Measurements from ENCODE around the gene LDLRAD2.
"Not testable (repeated sequence)": the region's sequence is repeated elsewhere in the genome, so short reads cannot be mapped to it uniquely, and the experiment has no call there.

LDLRAD2 gene

GRCh38 chr1:21811875-21812305 is at the start of gene LDLRAD2:
Gene LDLRAD2 (plus strand): TSS chr1:21812265. CDS start chr1:21812452, 187 bp downstream.
- H3K36me3 ChIP-seq (ENCODE audit: control insufficient read depth, insufficient read depth, low read length), result no peaks in the 10 kb centered on the region
- H3K27ac ChIP-seq (ENCODE audit: low read depth, low read length), result no peak within 1 kb of the TSS
- H3K4me3 ChIP-seq (ENCODE audit: low read length), result no peak within 1 kb of the TSS
- no peak within 1 kb of the TSS for H3K9ac ChIP-seq (ENCODE audit: low read length)
- no peaks in the 10 kb centered on the region for H3K4me1 ChIP-seq (ENCODE audit: control insufficient read depth, insufficient read depth, low read length)
- no peaks in the 10 kb centered on the region for H3K27me3 ChIP-seq (ENCODE audit: control insufficient read depth, insufficient read depth, low read length)

- no peak overlapping the region for H3K9ac ChIP-seq (ENCODE audit: low read length)
- no peaks in the 10 kb centered on the region for H3K27me3 ChIP-seq (ENCODE audit: control insufficient read depth, insufficient read depth, low read length)
- no peaks in the 10 kb centered on the region for H3K36me3 ChIP-seq (ENCODE audit: control insufficient read depth, insufficient read depth, low read length)
- H3K4me1 ChIP-seq (ENCODE audit: control insufficient read depth, insufficient read depth, low read length), result peaks cover 7% of the 10 kb centered on the region
- no peak overlapping the region for H3K27ac ChIP-seq (ENCODE audit: low read depth, low read length)
- H3K4me3 ChIP-seq (ENCODE audit: low read length), result no peak overlapping the region
These were observed 48.8 kb upstream of the LDLRAD2 start for GRCh38 chr1:21763236-21763635.

- H3K4me3 ChIP-seq (ENCODE audit: low read length), result no peak overlapping the region
- H3K36me3 ChIP-seq (ENCODE audit: control insufficient read depth, insufficient read depth, low read length), result no peaks in the 10 kb centered on the region
- H3K27ac ChIP-seq (ENCODE audit: low read depth, low read length), result no peak overlapping the region
- H3K9ac ChIP-seq (ENCODE audit: low read length), result no peak overlapping the region
- H3K4me1 ChIP-seq (ENCODE audit: control insufficient read depth, insufficient read depth, low read length), result peaks cover 7% of the 10 kb centered on the region
- H3K27me3 ChIP-seq (ENCODE audit: control insufficient read depth, insufficient read depth, low read length), result no peaks in the 10 kb centered on the region
These were observed 48.2 kb upstream of the LDLRAD2 start for GRCh38 chr1:21763694-21764419.

- Histone ChIP-seq H3K27me3 (ENCODE audit: control insufficient read depth, insufficient read depth, low read length) (no peaks in the 10 kb centered on the region), H3K4me3 (ENCODE audit: low read length) (no peak overlapping the region), H3K9ac (ENCODE audit: low read length) (no peak overlapping the region), H3K36me3 (ENCODE audit: control insufficient read depth, insufficient read depth, low read length) (no peaks in the 10 kb centered on the region), H3K4me1 (ENCODE audit: control insufficient read depth, insufficient read depth, low read length) (peaks cover 7% of the 10 kb centered on the region), H3K27ac (ENCODE audit: low read depth, low read length) (no peak overlapping the region)
These were observed 47.2 kb upstream of the LDLRAD2 start for GRCh38 chr1:21764615-21765423.

GRCh38 chr1:21766210-21766609 is 45.9 kb upstream of the LDLRAD2 start:
- Histone ChIP-seq H3K36me3 (ENCODE audit: control insufficient read depth, insufficient read depth, low read length) (no peaks in the 10 kb centered on the region), H3K4me3 (ENCODE audit: low read length) (no peak overlapping the region), H3K27ac (ENCODE audit: low read depth, low read length) (no peak overlapping the region), H3K9ac (ENCODE audit: low read length) (no peak overlapping the region), H3K4me1 (ENCODE audit: control insufficient read depth, insufficient read depth, low read length) (peaks cover 7% of the 10 kb centered on the region), H3K27me3 (ENCODE audit: control insufficient read depth, insufficient read depth, low read length) (no peaks in the 10 kb centered on the region)

- H3K27me3 ChIP-seq (ENCODE audit: control insufficient read depth, insufficient read depth, low read length); H3K27ac ChIP-seq (ENCODE audit: low read depth, low read length); H3K4me3 ChIP-seq (ENCODE audit: low read length); H3K4me1 ChIP-seq (ENCODE audit: control insufficient read depth, insufficient read depth, low read length); H3K9ac ChIP-seq (ENCODE audit: low read length); H3K36me3 ChIP-seq (ENCODE audit: control insufficient read depth, insufficient read depth, low read length): not testable (repeated sequence)
These were observed 45.0 kb upstream of the LDLRAD2 start for GRCh38 chr1:21767106-21767505.

GRCh38 chr1:21770201-21770600 is 41.9 kb upstream of the LDLRAD2 start:
- Histone ChIP-seq H3K9ac (ENCODE audit: low read length) (no peak overlapping the region), H3K27ac (ENCODE audit: low read depth, low read length) (no peak overlapping the region), H3K4me3 (ENCODE audit: low read length) (no peak overlapping the region), H3K36me3 (ENCODE audit: control insufficient read depth, insufficient read depth, low read length) (no peaks in the 10 kb centered on the region), H3K27me3 (ENCODE audit: control insufficient read depth, insufficient read depth, low read length) (no peaks in the 10 kb centered on the region), H3K4me1 (ENCODE audit: control insufficient read depth, insufficient read depth, low read length) (peaks cover under 1% of the 10 kb centered on the region)

GRCh38 chr1:21770602-21771001 is 41.5 kb upstream of the LDLRAD2 start:
- H3K9ac ChIP-seq (ENCODE audit: low read length); H3K27me3 ChIP-seq (ENCODE audit: control insufficient read depth, insufficient read depth, low read length); H3K36me3 ChIP-seq (ENCODE audit: control insufficient read depth, insufficient read depth, low read length); H3K4me1 ChIP-seq (ENCODE audit: control insufficient read depth, insufficient read depth, low read length); H3K27ac ChIP-seq (ENCODE audit: low read depth, low read length); H3K4me3 ChIP-seq (ENCODE audit: low read length): not testable (repeated sequence)

- not testable (repeated sequence) for H3K27me3 ChIP-seq (ENCODE audit: control insufficient read depth, insufficient read depth, low read length); H3K4me3 ChIP-seq (ENCODE audit: low read length); H3K9ac ChIP-seq (ENCODE audit: low read length); H3K36me3 ChIP-seq (ENCODE audit: control insufficient read depth, insufficient read depth, low read length); H3K4me1 ChIP-seq (ENCODE audit: control insufficient read depth, insufficient read depth, low read length); H3K27ac ChIP-seq (ENCODE audit: low read depth, low read length)
These were observed 40.4 kb upstream of the LDLRAD2 start for GRCh38 chr1:21771672-21772071.

- Histone ChIP-seq H3K36me3 (ENCODE audit: control insufficient read depth, insufficient read depth, low read length) (no peaks in the 10 kb centered on the region), H3K27me3 (ENCODE audit: control insufficient read depth, insufficient read depth, low read length) (no peaks in the 10 kb centered on the region), H3K9ac (ENCODE audit: low read length) (no peak overlapping the region), H3K4me3 (ENCODE audit: low read length) (no peak overlapping the region), H3K27ac (ENCODE audit: low read depth, low read length) (no peak overlapping the region), H3K4me1 (ENCODE audit: control insufficient read depth, insufficient read depth, low read length) (no peaks in the 10 kb centered on the region)
These were observed 38.5 kb upstream of the LDLRAD2 start for GRCh38 chr1:21773585-21773984.

- Histone ChIP-seq H3K4me3 (ENCODE audit: low read length) (no peak overlapping the region), H3K27ac (ENCODE audit: low read depth, low read length) (no peak overlapping the region), H3K27me3 (ENCODE audit: control insufficient read depth, insufficient read depth, low read length) (no peaks in the 10 kb centered on the region), H3K9ac (ENCODE audit: low read length) (no peak overlapping the region), H3K36me3 (ENCODE audit: control insufficient read depth, insufficient read depth, low read length) (no peaks in the 10 kb centered on the region), H3K4me1 (ENCODE audit: control insufficient read depth, insufficient read depth, low read length) (no peaks in the 10 kb centered on the region)
These were observed 37.1 kb upstream of the LDLRAD2 start for GRCh38 chr1:21774835-21775549.

GRCh38 chr1:21775550-21775914 is 36.5 kb upstream of the LDLRAD2 start:
- no peaks in the 10 kb centered on the region for H3K27me3 ChIP-seq (ENCODE audit: control insufficient read depth, insufficient read depth, low read length)
- H3K9ac ChIP-seq (ENCODE audit: low read length), result no peak overlapping the region
- no peak overlapping the region for H3K27ac ChIP-seq (ENCODE audit: low read depth, low read length)
- no peaks in the 10 kb centered on the region for H3K4me1 ChIP-seq (ENCODE audit: control insufficient read depth, insufficient read depth, low read length)
- H3K4me3 ChIP-seq (ENCODE audit: low read length), result no peak overlapping the region
- H3K36me3 ChIP-seq (ENCODE audit: control insufficient read depth, insufficient read depth, low read length), result no peaks in the 10 kb centered on the region
